ENCODE results near the gene EML1.

Gene EML1

DNA sequence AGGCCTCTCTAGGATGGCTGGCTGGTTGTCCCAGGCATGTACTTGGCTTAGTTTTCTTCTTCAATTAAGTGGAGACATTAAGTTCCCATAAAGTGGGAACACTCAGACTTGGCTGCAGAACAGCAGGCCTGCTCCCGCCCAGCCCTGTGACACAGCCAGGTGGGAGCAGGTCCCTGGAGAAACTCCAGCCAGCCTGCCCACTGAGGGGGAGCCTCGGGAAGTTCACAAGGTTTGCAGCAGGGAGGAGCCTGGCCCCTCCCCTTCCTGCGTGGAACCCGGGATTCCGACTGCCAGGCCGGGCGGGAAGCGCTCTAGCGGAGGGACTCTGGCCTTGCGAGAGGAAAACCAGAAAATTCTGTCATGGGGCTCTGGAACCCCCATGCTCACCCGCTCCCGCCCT lies 173.7 kb downstream of the EML1 start:
- DNase-seq (ENCODE audit: low read depth in 2 of 2) = no peak

GRCh38 chr14:99968191-99968920 lies 175.1 kb downstream of the EML1 start:
- no peak for DNase-seq (ENCODE audit: low read depth in 2 of 2)

GRCh38 chr14:99968941-99969340 lies 175.7 kb downstream of the EML1 start:
- DNase-seq (ENCODE audit: low read depth in 2 of 2) = no peak

- DNase-seq (ENCODE audit: low read depth in 2 of 2) = no peak
Observed at GRCh38 chr14:99969673-99970322, 176.6 kb downstream of the EML1 start.

- peak; percentile 73 to 82 for DNase-seq (ENCODE audit: low read depth in 2 of 2)
Observed at GRCh38 chr14:99971087-99971940, 178.1 kb downstream of the EML1 start.

DNA sequence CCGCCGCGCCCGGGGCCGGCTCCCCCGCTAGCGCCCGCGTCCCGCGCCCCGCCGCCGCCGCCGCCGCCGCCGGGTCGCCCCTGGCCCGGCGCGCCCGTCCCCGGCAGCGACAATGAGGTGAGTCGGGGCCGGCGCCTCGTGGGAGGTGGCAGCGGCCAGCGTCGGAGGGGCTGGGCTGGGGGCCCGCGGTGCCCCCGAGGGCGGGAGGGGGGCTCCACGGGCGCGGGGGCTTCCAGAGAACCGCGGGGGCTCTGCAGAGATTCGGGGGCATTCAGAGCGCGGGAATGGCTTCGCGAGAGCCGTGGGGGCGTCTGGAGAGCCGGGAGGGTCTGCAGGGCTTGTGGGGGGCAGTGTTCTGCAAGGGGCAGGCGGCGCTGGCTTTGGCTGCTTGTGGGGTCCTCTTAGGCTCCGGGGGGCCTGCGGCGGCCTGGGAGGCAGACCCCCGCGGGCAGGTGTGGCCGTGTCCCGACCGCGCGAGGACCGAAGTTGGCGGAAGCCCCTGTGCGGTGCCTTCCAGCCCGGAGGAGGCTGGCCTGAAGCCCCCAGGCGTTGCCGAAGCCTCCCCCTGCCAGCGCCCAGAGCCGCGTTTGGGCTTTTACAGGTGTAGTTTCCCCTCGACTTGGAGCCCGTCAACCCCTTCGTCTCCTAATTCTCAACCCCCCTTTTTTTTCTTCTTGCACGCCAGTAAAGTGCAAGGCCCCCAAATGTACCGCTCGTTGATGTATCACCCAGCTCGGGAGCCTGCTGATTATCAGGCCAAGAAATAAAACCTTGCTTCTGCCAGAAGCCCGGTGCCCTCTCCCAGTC lies 178.9 kb downstream of the EML1 start:
- peak in 1 of 2 experiments; percentile 7 for DNase-seq (ENCODE audit: low read depth in 2 of 2)

DNA sequence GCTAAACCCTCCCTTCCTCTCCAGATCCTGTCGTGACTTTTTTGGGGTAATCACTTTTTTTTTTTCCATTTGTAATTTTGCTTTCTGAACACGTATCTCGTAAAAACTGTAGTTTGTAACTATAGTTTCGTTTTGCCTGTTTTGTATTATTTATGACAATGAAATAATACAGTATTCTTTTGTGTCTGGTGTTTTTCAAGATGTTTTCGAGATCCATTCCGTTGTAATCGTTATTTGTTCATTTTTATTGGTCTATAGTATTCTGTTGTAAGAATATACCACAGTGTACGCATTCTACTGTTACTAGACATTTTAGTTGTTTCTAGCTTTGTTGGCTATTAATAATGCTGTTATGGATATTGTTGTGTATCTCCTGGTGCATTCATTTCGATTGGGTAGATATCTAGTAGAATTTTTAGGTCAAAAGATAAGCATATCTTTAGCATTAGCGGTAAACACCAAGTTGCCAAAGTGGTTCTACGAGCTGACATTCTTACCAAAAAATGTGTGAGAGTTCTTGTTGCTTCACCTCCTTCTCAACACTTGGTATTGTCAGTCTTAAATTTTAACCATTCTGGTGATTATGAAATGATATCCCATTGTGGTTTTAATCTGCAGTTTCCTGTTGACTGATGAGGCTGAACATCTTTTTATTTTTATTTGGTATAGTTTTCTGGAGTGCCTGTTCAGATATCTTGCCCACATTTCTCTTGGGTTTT lies 179.7 kb downstream of the EML1 start:
- no peak for DNase-seq (ENCODE audit: low read depth in 2 of 2)

DNA sequence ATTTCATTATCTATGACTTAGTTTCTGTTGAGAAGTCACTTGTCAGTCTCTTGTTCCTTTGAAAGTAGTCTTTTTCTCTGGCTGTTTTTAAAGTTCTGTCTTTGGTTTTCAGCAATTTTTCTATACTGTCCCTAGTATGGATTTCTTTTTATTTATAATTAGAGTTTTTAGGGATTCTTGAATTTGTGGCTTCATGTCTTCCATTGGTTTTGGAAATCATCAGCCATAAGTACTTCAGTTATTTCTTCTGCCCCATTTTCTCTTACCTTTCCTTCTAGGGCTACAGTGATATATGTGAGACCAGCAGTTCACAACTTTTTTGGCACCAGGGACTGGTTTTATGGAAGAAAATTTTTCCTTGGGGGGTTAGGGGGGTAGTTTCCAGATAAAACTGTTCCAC lies 182.0 kb downstream of the EML1 start:
- no peak for DNase-seq (ENCODE audit: low read depth in 2 of 2)

- DNase-seq (ENCODE audit: low read depth in 2 of 2) = no peak
Observed at GRCh38 chr14:99976021-99976420, 182.8 kb downstream of the EML1 start.

- no peak for DNase-seq (ENCODE audit: low read depth in 2 of 2)
Observed at GRCh38 chr14:99976681-99977080, 183.5 kb downstream of the EML1 start.

DNA sequence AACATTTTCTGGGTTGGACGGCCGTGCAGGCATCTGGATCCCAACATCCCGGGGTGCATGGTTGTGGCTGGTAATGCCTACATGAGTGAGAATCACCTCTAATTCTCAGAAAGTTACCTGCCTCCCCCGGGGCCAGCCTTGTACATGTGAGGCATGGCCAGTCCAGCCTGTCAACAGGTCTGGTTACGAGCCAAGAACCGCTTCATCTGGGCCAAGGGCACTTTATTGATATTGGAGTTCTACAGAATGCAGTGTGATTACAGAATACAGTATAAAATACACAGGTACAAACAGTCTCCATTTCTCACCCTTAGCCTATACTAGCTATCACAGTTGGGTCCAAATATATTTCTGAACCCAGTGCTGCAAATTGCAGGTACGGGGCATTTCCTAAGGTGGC lies 187.1 kb downstream of the EML1 start:
- no peak for DNase-seq (ENCODE audit: low read depth in 2 of 2)

- no peak for DNase-seq (ENCODE audit: low read depth in 2 of 2)
Observed at GRCh38 chr14:99981806-99982205, 188.6 kb downstream of the EML1 start.

GRCh38 chr14:99982537-99983250 lies 189.5 kb downstream of the EML1 start:
- peak; percentile 28 to 36 for DNase-seq (ENCODE audit: low read depth in 2 of 2)

GRCh38 chr14:99983251-99984015 lies 190.2 kb downstream of the EML1 start:
- no peak for DNase-seq (ENCODE audit: low read depth in 2 of 2)

DNA sequence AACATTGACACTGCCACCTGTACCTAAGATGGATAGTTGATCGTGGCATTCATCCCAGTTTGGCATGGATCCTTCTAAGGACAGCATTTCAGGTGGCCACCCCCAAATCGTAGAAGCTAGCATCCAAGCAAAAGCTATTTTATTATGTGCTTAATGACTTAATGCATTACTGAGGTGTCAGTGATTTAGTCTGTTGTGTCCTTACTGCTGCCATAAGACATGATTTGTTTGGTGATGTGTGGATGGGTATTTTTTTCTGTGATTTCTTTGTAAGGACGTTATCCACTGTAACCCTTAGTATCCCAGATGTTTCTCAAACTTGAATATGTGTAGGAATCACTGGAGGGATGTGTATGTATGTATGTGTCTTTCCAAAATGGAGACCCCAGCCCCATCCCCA lies 190.8 kb downstream of the EML1 start:
- no peak for DNase-seq (ENCODE audit: low read depth in 2 of 2)

- no peak for DNase-seq (ENCODE audit: low read depth in 2 of 2)
Observed at GRCh38 chr14:99986396-99986795, 193.2 kb downstream of the EML1 start.

DNA sequence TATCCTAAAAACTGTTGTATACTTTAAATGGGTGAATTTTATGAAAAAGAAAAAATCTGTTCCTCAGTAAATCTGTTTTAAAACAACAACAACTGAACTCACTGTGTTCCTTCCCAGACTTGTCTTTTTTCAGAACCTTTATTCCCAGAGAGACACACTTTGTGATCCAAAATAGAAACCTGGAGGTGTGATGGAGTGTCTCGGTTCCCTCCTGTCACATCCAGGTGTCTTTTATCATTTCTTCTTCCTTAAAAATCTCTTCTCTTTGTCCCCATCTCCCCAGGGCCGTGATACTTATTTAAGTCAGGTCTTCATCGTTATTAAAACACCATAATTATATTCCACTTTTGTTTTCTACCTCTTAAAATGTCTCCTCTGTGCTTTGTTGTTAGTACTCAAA lies 195.8 kb downstream of the EML1 start:
- DNase-seq (ENCODE audit: low read depth in 2 of 2) = no peak

GRCh38 chr14:99990268-99991170 lies 197.3 kb downstream of the EML1 start:
- DNase-seq (ENCODE audit: low read depth in 2 of 2) = no peak

- DNase-seq (ENCODE audit: low read depth in 2 of 2) = no peak
Observed at GRCh38 chr14:99991331-99991730, 198.1 kb downstream of the EML1 start.
